DLD1 (cell line): ENCODE measurements around the gene ADAD2.
"Not testable (repeated sequence)": the region's sequence is repeated elsewhere in the genome, so short reads cannot be mapped to it uniquely, and the experiment has no call there.

Experiments used
- in situ Hi-C: cut with HindIII; loops from 2 replicates; pipeline ENCODE4 v1.10.0; 2017; ENCODE audit warnings: low sequenced_read_pairs

Gene ADAD2

DNA sequence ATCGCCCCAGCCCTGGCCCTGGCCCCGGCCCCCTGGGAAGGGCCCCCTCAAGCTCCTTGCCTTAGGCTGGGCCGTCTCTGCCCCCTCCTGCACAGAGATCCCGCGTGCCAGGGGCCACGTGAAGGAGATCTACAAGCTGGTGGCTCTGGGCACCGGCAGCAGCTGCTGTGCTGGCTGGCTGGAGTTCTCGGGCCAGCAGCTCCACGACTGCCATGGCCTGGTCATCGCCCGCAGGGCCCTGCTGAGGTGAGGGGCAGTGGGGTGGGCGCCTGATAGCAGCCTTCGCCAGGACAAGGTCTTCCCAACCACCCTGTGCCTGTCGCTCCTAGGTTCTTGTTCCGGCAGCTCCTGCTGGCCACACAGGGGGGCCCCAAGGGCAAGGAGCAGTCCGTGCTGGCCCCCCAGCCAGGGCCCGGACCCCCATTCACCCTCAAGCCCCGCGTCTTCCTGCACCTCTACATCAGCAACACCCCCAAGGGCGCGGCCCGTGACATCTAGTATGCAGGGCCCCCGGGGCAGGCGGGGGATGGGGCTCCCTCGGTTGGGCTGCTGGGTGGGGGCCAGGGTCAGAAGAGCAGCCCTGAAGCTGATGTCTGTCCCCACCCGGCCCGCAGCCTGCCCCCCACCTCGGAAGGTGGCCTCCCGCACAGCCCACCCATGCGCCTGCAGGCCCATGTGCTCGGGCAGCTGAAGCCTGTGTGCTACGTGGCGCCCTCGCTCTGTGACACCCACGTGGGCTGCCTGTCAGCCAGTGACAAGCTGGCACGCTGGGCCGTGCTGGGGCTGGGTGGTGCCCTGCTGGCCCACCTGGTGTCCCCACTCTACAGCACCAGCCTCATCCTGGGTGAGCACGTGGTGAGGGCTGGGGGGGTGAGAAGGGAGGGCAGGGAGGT is 4.5 kb downstream of the ADAD2 start:
- in situ Hi-C loops: no loop called here

- in situ Hi-C loops: no loop called here
Measured at GRCh38 chr16:84196101-84196500, 5.1 kb downstream of the ADAD2 start.

GRCh38 chr16:84196727-84197394 is 5.9 kb downstream of the ADAD2 start:
- in situ Hi-C loops: no loop called here

DNA sequence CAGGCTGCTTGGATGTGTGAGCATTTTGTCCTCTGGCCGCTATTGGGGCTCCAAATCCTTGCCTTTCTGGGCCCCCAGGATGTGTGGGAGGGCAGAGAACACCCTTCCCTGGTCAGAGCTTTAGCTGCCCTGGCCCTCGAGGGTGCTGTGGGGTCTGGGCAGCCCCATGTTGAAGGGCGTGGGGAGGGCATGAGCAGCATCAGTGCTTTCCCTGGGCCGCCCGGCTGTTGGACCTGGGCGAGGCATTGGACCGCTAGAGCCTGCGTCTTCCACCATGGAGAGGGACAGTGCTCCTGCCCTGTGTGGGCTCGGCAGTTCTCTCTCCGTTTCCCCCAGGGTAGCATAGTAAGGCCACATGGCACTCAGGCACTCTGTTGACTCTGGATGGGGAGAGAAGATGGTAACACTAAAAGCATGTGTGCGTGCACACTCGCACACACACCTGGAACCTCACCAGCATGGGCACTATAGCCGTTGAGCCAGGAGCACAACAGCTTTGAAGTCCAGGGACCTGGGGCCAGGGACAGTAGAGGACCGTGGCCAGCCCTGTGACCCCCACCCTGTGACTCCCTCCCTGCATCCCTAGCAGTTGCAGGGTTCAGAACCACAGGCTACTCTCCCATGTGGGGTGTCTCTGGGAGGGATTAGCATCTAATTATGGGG is 6.6 kb downstream of the ADAD2 start:
- in situ Hi-C loops: no loop called here

DNA sequence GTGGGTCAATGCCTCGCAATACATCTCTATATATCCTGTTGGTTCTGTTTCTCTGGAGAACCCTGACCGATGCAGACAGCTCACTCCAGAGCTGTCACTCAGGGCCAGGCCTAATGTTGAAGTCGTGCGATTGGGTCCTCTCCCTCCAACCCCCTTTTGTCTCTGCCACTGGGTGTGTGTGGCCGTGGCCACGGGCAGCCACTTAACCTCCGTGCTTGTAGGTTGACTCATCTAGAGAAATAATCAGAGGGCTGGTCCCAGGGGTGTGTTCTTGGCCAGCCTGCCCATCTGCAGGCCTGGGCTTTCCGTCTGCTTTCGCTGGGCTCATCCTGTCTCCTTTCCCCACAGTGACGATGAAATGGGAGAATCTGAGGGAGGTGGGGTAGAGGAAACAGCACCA is 7.4 kb downstream of the ADAD2 start:
- in situ Hi-C loops: no loop called here

DNA sequence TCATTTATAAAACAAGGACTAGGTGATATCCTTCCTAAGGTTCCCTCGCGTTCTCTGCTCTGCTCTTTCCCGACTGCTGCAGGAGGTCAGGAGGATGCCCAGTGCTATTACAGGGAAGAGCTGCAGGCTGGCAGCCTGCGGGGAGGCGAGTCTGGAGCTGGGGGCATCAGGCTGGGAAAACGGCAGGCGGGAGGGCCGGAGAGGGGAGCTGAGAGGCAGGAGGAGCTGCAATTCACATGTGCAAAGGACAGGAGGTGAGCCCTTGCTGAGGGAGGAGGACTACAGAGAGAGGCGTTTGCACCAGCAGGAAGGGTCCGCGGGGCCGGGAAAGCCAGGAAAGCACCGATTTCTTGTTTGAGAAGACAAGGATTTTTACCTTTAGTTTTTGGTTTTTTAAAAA is 8.1 kb downstream of the ADAD2 start:
- in situ Hi-C loops: no loop called here

- in situ Hi-C loops: no loop called here
Measured at GRCh38 chr16:84199861-84200260, 8.9 kb downstream of the ADAD2 start.

DNA sequence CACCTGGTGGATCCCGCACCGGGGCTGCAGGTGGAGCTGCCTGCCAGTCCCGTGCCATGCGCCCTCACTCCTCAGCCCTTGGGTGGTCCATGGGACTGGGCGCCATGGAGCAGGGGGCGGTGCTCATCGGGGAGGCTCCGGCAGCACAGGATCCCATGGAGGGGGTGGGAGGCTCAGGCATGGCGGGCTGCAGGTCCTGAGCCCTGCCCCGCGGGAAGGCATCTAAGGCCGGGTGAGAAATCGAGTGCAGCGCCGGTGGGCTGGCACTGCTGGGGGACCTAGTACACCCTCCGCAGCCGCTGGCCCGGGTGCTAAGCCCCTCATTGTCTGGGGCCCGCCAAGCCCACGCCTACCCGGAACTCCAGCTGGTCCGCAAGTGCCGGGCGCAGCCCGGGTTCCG is 13.6 kb downstream of the ADAD2 start:
- in situ Hi-C loops: not testable (repeated sequence)

- in situ Hi-C loops: not testable (repeated sequence)
Measured at GRCh38 chr16:84205123-84205522, 14.2 kb downstream of the ADAD2 start.

- in situ Hi-C loops: no loop called here
Measured at GRCh38 chr16:84205976-84206691, 15.2 kb downstream of the ADAD2 start.

- in situ Hi-C loops: no loop called here
Measured at GRCh38 chr16:84207251-84207650, 16.3 kb downstream of the ADAD2 start.

DNA sequence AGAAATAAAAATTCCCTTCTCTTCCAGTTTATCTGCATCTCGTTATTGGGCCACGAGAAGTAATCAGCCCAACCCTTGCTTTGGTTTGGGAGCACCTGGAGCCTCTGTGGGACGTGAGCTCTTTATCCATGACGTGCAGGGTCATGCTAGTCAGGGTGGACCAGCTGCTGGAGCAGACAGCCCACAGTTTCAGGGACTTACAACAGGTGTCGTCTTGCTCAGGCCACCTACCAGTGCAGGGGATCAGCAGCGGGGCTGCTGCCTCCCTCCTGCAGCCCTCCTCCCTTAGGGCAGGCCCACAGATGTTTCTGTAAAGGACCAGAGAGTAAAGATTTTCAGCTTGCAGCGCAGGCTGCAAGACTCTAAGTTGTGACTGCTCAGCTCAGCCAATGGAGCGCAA is 16.9 kb downstream of the ADAD2 start:
- in situ Hi-C loops: no loop called here

- in situ Hi-C loops: no loop called here
Measured at GRCh38 chr16:84209989-84210388, 19.0 kb downstream of the ADAD2 start.

- in situ Hi-C loops: no loop called here
Measured at GRCh38 chr16:84212154-84212553, 21.2 kb downstream of the ADAD2 start.

DNA sequence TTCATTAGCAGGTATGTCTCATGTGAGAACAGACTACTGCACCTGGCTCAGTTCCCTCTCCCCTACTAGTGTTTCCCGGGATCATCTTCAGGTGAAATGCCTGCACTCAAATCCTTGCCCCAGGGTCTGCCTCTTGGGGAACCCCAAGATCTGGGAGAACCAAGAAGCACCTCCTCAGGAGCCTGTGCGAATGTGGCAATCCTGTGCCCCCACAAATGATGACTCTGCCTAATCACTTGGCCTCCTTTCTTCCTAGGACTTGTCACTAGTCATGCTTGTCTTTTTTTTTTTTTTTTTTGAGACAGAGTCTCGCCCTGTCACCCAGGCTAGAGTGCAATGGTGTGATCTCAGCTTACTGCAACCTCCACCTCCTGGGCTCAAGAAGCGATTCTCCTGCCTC is 21.7 kb downstream of the ADAD2 start:
- in situ Hi-C loops: no loop called here

DNA sequence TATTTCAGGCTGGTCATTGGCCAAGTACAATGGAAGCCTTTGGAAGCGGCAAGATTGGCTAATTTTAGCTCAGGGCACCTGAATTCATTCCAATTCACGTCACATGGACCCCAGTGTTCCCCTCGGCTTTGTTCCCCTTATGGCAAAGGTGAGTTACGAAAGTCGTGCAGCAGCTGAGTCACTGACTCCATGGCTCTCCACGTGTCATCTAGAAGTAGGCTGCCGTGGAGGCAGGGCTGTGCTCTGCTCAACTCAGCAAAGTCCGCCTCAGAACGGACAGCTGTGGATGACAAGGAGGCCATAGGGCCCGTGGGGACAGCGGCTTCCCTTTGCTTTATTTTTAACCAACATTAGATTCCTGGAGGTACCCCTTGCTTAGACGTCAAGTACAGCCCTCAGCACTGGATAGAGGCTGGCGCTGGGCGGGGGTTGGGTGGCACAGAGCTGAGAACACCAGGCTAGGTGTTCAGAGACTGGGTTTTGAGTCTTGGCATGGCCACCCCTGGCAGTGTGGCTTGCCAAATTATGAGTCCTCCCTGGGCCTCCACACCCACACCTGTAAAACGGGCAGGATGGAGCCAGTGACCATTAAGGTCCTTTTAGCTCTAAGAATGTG is 23.6 kb downstream of the ADAD2 start:
- in situ Hi-C loops: no loop called here

DNA sequence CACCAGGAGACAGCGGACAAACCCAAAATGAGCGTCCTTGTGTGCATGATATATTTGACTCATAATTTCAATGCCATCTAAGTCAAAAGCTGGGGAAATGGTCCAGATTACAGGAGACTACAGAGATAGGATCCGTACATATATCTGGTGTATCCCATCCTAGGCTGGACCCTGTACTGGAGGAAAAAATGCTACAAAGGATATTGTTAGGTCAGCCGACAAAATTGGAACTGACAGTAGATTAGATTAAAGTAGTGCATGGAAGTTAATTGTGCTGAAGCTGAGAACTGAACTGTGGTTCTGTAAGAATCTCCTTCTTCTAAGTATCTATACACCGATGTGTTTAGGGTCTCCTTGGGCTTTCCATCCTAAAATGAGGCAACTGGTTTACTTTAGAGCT is 24.6 kb downstream of the ADAD2 start:
- in situ Hi-C loops: no loop called here

DNA sequence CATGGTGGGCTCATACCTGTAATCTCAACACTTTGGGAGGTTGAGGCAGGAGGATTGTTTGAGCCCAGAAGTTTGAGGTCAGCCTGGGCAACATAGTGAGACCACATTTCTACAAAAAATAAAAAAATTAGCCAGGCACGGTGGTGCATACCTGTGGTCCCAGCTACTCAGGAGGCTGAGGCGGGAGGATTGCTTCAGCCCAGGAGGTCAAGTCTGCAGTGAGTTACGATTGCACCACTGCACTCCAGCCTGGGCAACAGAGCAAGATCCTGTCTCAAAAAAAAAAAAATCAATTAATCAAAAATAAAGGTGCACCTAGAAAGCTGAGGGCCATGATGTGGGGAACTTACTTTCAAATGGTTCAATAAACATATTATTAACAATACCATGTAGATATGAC is 25.2 kb downstream of the ADAD2 start:
- in situ Hi-C loops: not testable (repeated sequence)

GRCh38 chr16:84218176-84218823 is 27.3 kb downstream of the ADAD2 start:
- in situ Hi-C loops: no loop called here

- in situ Hi-C loops: no loop called here
Measured at GRCh38 chr16:84218956-84219355, 28.0 kb downstream of the ADAD2 start.
